Ovary (tissue), 3 donors: ENCODE data around the gene COPZ1.

Experiments
- EP300 ChIP-seq: sonication (generic); formaldehyde crosslinking; IDR thresholded peaks from one replicate; pipeline ENCODE4 v1.6.1; 2017; ENCODE audit warnings: antibody characterized with exemption
- TF ChIP-seq, protein P1 (sequence below), 3 donors: fragments of 450-650 bp in 2 of 3; fragments of 200-600 bp in 1 of 3; IDR thresholded peaks; one replicate each; pipeline versions ENCODE4 v1.5.1 to v1.8.0; 2016 to 2022; ENCODE audit warnings: antibody characterized with exemption in 3 of 3, mild to moderate bottlenecking in 1 of 3
- donor health status: DM: no; HTN: no; CAD: no.

DNA sequence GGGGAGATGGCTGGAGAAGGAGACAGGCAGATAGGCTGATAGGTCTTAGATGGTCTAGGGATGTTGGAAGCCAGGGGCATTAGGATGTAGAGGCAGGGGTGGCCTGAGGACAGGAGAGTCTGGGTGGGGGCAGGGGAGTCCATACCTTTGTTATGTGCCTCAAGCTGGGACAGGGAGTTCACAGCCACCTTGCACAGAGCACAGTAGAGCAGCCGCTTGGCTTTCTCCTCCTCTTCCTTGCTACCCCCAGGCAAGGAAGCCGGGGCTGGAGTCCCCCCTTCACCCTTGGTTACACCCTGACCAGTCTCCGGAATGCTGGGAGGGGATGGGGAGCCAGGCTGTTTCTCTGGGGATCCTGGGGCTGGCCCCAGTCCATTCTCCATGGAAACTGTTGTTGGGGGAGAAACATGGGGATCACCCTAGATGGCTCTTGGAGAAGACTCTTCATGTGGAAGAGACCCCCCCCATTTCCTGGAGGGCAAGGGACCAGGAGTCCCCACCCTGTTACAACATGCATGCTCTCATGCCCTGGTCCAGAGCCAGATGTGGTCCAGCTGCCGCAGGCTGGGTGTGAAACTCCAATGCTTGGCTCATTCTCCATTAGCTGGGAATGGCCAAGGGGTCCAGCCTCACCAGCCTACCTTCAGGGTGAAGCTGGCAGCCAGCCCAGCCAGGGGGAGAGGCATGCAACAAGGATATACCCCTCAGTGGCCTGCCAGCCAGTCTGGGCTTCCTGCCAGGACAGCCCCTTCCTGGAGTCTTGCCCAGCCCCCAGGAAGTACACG lies 46.6 kb downstream of the COPZ1 start:
- TF ChIP-seq, protein P1, sequence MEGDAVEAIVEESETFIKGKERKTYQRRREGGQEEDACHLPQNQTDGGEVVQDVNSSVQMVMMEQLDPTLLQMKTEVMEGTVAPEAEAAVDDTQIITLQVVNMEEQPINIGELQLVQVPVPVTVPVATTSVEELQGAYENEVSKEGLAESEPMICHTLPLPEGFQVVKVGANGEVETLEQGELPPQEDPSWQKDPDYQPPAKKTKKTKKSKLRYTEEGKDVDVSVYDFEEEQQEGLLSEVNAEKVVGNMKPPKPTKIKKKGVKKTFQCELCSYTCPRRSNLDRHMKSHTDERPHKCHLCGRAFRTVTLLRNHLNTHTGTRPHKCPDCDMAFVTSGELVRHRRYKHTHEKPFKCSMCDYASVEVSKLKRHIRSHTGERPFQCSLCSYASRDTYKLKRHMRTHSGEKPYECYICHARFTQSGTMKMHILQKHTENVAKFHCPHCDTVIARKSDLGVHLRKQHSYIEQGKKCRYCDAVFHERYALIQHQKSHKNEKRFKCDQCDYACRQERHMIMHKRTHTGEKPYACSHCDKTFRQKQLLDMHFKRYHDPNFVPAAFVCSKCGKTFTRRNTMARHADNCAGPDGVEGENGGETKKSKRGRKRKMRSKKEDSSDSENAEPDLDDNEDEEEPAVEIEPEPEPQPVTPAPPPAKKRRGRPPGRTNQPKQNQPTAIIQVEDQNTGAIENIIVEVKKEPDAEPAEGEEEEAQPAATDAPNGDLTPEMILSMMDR (IDR thresholded peaks at IDR 0.05): no peak
- TF ChIP-seq EP300: no peak
